HG03159 (cell line): ENCODE results near the gene PTPRN2.

Source experiments
- ATAC-seq: cut with Tn5 transposase; IDR thresholded peaks from one replicate; pipeline ENCODE4 v1.9.1; 2021; ENCODE audit warnings: mild to moderate bottlenecking, moderate library complexity; ENCODE audit not compliant: unreplicated experiment

PTPRN2 gene

DNA sequence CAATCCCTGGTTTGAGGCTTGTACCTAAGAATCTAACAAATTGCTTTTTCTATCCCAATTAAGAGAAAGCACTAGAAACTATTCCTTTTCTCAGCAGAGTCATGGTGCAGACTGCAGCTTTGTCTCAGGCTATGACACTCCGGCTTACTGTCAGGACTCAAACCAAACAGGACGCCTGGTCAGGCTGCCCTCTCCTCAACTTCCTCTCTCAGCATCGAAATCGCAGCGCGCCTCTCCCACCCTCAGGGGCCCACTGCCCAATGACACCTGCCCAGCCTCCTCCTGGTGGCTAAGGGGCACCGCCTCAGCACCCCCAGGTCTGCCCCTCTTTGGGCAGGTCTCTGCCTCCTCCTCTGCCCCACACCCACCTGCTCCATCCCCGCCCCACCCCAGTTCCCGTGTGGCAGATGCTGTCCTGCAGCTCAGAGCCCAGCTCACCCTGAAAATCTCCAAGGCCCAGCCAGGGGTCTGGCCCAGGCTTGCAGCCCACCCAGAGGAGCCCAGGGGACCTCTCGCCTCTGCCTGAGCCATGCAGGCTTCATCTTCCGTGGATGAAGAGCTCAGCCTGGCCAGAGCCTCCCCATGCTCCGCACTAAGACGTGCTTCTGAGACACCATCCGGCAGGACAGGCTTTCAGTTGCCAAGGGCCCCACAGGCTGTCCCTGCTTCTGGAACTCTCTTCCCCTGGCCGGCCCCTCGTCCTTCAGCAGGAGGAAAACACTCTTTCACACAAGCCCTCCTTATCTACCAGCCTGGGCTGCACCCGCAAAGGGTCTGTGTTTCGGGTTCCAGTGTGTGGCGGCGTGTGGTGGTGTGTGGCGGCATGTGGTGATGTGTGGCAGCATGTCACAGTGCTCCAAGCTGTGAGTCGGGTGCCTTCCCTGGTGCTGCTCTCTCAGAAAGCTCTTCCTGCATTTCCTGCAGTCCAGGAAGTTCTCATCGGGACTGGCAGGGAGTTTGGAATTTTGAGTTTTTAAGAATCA lies 16.4 kb upstream of the PTPRN2 start:
- peak; percentile 13 for ATAC-seq

DNA sequence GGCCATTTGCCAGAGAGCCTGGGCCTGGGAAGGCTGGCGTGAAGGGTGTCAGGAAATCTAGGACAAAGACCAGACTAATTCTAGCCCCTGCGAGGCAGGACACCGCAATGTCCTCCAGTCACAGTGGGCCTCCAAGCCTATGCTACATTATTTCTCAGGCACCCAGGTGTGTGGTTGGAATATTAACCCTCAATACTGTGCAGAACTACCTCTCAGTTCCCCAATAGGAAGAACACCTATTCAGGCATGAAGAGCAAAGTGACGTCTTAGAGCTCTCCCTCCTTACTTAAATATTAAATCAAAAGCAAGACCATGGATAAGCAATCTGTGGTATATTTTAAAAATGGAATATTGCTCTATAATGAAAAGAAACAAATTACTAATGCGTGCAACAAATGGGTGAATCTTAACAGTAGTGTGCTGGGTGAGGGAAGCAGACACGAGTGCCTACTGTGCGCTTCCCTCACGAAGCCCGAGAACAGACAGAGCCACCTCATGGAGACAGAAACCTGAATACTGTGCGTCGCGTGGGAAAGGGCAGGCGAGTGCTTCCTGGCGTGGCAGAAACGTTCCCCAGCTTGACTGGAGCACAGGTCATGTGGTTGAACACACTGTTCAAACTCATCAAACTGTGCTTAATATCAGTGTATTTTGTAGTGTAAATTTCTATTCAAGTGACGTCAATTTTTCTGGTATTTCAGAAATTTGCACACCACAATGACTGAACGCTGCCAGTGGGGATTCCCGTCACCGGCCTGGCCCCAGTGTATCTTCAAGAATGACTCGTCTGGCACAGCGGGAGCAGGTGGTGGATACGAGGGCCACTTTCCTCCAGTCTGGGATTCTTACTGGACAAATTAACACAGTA lies 15.5 kb upstream of the PTPRN2 start:
- ATAC-seq: peak; percentile 48

DNA sequence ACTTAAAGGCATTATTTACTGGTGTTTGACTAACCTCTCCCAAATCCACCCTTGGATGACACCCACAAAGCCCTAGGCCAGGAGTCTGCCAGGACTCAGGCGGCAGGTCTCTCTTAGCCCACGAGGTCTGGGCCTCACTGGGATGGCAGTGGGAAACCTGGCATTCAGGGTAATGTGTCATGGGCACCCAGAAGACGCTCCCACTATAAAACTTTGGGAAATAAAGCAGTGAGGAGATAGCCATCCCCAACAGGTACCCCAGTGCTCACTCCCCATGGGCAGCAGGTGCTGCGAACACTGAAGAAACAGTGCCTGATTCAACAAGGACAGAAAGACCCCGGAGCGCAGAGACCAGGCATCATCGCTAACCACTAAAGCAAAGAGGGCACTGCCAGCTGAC lies 14.4 kb upstream of the PTPRN2 start:
- ATAC-seq: no peak

DNA sequence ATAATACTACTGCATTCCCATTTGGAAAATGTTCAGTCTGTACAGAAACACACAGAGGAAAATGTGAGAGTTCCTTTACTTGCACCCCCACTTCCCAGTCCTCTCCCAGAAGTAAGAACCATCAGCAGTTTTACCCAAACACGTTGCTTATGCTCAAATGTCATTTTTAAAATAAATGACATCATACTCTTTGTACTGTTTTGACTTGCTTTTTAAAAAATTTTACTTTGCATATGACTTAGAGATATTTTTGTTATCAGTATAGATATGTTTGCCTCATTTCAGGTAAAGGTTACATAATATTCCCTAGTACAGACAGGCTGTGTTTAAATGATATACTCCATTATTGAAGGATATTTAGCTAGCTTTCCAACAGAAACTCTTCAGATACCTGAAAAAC lies 13.5 kb upstream of the PTPRN2 start:
- ATAC-seq: no peak

- no peak for ATAC-seq
Observed at GRCh38 chr7:158596745-158597144, 9.1 kb upstream of the PTPRN2 start.

- no peak for ATAC-seq
Observed at GRCh38 chr7:158596309-158596708, 8.7 kb upstream of the PTPRN2 start.

DNA sequence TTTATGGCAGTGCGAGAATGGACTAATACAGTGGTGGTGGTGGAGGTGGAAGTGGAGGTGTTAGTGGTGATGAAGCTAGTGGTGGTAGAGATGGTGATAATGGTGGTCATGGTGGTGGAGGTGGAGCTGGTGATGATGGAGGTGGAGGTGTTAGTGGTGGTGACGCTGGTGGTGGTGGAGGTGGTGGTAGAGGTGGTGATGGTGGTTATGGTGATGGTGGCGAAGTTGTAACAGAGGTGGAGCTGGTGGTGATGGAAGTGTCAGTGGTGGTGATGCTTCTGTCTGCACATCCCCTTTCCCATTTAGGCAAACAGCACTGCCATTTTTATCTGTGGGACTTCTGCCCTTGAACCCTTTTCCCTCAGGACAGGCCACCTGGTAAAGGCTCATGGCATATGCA lies 7.4 kb upstream of the PTPRN2 start:
- ATAC-seq: no peak

GRCh38 chr7:158592541-158592940 lies 4.9 kb upstream of the PTPRN2 start:
- no peak for ATAC-seq

DNA sequence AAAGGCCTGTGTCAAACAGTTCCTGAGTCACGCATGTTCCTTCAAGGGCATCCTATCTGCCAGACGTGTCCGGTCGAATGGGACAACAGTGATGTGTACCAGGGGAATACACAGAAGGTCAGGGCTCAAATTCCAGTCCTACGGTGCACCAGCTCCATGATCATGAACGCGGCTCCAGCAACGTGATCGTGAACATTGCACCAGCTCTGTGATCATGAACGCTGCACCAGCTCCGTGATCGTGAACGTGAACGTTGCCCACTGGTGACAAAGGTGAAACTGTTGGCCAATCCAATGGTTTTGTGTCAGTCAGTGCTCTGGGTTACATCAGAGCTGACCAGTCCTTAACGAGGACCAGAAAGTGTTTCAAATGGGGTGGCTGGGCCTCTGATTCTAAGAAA lies 4.3 kb upstream of the PTPRN2 start:
- ATAC-seq: no peak

DNA sequence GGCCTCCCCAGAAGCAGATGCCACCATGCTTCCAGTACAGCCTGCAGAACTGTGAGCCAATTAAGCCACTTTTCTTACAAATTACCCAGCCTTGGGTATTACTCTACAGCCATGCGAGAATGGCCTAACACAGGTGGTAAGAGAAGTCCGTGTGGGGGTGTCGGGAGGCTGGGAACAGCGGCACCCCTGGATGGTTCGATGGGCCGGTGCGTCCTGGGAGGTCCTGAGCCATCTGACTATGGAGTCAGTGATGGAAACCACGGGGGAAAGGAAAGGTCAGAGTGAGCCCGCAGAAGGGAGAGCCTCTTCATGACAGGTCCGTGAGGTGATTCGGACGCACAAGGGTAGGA lies 2.5 kb upstream of the PTPRN2 start:
- no peak for ATAC-seq

GRCh38 chr7:158589653-158590052 lies 2.0 kb upstream of the PTPRN2 start:
- no peak for ATAC-seq

- ATAC-seq: no peak
Observed at GRCh38 chr7:158588878-158589442, 1.3 kb upstream of the PTPRN2 start.

DNA sequence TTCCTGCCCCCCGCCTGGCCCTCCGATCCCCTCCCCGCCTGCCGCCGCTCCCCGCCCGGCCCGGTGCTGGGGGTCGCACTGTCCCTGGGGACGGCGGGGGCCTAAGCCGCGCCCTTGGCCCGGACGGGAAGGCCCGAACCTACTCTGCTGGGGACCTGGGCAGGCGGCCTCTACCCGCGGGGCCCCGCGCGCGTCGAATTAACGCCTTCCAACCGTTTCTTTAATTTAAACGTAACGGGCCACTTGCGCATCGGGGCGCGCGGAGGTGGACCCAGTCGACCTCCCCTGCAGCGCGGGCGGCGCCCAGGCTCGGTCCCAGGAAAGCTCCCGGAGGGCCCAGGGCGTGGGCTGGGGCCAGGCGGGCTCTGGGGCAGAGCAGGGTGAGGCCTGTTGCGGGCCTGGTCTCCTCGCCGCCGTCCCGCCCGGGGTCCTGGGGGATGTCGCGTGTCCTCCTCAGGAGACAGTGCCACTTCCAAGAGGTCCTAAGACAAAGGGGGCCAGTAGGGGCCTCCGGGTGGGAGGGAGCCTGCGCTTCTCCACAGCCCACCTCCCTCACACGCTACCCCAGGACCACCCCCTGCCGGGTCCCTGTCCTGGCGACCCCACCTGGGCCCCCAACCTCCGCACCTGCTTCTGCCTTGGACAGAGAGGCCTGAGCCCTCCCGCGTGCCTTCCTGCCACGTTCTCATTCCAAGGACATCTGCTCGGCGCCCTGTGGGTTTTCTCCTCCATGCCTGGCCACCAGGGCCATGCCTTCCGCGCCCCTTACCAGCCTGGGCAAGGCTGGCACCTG lies 658 bp upstream of the PTPRN2 start:
- ATAC-seq: no peak

DNA sequence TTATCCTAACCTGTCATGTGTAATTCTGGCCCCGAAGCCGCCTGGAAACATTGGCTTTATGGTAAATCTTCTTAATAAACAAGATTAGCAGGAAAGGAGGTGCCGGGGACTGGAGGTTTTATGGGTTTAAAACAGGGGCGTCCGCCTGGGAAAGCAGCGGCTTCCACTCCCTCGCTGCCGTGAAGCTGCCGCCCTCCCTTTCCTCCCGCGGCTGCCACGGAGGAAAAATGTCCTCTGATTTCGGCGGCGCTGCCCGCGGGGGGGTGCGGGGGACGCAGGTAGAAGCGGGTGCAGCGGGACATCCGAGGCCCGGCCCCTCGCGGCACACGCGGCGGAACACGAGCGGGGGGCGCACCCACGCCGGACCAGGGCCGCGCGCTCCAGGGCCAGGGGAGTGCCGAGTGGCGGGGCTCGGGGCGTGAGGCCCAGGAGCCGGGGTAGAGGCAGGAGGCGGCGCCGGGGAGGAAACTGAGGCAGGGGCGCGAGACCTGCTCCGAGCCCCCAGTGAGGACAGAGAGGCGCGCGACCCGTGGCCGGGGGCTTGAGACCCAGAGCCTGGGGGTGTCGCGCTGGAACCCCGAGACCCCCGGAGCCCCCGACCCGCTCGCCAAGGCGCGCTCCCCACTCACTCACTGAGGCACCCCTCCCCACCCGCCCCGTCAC lies 993 bp downstream of the PTPRN2 start:
- ATAC-seq: no peak

- no peak for ATAC-seq
Observed at GRCh38 chr7:158585721-158586498, 1.7 kb downstream of the PTPRN2 start.

GRCh38 chr7:158584407-158584806 lies 3.2 kb downstream of the PTPRN2 start:
- no peak for ATAC-seq

- ATAC-seq: no peak
Observed at GRCh38 chr7:158583810-158584209, 3.8 kb downstream of the PTPRN2 start.

DNA sequence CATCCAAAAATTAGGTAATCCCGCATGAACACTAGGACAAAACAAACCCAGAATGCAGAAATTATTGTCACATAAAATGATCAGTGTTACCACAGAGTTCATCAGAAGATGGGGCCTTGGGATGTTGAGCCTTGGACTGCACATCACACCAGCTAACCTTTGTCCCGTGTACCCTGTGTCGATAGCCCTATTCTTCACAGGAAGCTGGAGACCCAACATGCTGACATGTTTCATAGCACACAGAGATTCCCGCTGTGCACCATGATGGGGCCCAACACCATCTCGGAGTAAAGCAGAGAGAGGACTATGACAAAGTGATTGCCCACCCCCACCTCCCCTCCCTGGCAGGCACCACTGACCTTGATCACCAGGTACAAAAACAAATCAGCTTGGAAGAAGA lies 4.5 kb downstream of the PTPRN2 start:
- ATAC-seq: no peak

GRCh38 chr7:158582089-158582456 lies 5.5 kb downstream of the PTPRN2 start:
- ATAC-seq: no peak
